Activated CD8-positive, alpha-beta memory T cell treated with anti-CD3 and anti-CD28 coated beads for 24 hours (primary cell): ENCODE data around the gene AVPR1B.

Experiments
- DNase-seq: peaks from one replicate; pipeline ENCODE4 v3.0.0-alpha.2; 2020

The AVPR1B gene

DNA sequence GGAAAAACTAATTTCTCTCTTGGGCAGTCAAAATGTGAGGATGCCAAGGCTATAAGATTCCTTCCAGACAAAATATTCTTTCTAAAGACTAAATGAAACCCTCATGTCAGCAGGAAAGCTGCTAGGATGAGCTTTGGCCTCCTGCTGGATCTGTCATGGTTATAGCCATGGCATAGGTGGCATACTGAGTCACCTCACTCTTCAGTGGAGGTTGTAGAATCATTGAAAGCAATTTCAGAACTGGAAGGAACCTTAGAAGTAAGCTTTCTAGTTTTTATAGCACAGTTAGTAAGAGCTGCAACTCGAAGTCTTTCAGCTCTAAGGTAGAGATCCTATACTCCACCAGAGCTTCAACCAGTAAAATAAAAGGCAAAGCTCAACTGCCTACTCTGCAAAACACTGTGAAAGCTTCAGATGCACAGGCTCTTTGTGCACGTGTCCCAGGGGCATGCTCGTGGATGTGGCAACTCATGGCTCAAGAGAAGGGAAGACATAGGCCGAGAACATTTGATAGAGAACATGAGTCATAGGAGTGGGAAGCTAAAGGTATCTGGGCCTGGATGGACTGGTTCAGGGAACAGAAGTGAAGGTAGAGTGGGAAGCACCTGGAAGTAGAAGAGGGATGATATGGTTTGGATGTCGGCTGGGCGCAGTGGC is 5.8 kb downstream of the AVPR1B start:
- peak; percentile 24 for DNase-seq

DNA sequence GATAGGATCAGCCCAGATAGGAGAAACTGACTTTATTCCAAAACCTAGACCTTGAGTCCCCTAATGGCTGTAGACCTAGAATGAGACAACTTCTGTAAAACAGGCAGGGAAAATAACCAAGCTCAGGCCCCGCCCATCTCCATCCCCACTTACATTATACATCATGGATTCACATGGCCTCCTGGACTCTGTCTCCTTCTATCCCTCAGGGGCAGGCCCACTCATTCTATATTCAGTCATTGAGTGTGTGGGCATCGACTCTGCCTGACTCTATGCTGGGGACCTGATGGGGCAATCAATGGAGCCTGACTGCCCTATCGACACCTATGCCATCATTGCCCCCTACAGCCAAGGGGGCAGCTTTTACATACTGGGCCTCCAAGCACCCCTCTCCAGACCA is 6.4 kb downstream of the AVPR1B start:
- peak; percentile 7 for DNase-seq

DNA sequence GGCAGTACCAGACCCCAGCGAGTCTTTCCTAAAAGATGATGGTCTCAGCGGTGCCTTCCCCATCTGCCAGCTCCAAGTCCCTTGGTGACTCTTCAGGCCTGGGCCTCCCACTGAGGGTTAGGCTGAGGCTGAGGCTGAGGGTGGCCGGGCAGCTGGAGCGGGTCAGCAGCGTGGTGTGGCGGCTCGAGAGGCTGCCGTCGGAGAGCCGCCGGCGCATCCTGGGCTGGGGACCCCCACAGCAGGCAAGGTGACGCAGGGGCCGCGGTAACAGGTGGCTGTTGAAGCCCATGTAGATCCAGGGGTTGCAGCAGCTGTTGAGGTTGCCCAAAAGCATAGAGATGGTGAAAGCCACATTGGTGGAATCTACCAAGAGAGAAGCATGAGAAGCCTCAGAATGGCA is 7.0 kb downstream of the AVPR1B start:
- DNase-seq, result peak; percentile 33

DNA sequence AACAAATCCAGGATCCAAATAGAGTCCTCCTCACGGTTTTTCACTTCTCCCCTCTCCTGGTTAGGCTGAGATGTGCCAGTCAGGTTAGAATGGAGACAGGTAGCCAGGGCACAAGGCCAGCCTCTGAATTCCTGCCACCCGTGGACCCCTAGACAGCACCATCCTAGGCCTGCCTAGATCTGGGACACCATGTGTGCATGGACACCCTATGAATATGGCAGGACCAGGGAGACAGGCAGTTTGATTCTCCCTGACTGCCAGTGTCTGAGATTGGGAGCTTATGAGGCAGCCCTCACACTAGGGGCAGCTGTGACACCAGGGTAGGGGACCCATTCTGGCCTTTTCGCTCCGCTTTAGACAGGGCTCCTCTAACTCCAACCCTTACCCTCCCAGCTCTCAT is 7.5 kb downstream of the AVPR1B start:
- peak; percentile 45 for DNase-seq

DNA sequence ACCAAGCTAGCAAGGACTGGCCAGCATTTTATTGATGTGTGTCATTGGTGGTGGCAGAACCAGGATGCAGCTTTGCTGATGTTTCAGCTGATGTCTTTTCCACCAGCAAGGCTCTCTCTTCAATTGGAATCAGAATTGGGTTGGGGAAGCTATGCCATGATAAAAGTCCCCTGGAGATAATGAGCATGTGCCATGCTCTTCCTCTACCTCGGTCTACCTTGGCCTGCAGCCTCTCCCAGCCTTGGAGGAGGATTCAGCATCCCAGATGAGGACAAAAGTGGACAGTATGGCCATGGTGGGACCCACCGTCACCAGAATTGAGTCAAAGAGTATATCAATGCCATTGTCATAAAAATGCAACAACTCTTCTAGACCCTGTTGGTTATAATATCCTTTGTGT is 8.6 kb downstream of the AVPR1B start:
- DNase-seq, result peak; percentile 35

DNA sequence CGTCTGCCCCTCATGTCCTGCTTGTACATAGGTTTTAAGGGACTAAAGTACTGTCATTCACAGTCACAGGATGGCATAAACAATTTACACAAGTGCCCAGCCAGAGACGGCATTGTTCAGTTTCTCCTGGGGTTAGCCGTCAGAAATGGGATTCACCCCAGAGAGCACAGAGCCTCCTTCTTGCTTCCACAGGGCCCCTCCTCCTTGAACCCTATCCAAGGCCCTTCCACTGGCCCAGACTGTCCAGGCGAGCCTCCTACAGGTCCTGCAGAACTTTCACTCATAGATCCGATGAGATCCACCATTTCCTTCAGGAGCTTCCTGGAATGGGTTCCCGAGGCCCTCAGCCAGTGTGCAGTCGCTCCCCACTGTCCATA is 10.0 kb downstream of the AVPR1B start:
- peak; percentile 49 for DNase-seq

DNA sequence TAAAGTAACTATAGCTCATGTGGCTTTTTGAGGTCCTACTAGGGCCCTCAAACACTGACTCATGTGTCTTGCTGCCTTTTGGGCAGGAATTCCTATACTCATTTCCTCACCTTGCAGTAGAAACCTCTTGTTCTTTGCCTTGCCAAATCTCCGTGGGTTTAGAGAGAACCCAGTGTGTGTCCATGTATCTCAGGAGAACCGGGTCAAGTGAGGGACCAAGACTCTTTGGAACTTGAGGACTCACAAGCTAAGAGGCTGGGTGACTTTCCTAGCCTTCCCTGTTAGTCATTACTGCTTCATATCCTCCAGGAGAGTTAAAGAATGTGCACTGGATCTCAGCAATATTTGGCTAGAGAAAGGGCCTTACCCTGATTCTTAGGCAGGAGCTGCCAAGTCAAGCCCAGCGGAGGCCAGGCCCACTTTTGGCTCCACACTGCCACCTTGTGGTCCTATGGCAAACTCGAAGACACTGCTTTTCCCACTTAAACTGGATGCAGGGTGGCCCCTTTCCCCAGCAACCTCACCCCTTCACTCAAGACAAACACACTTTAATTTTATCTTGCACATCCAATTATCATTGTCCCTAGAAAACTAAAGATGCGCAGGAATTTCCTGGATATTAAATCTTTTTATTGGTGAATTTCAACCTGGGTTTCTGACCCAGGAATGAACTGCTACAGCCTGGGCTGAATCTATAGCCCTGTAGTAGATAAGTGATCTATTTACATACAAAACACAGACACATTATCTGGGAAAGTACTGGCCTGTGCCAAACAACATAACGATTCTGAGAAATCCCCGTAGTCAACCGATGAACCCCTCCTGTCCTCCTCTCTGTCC is 10.6 kb downstream of the AVPR1B start:
- DNase-seq, result peak; percentile 90

DNA sequence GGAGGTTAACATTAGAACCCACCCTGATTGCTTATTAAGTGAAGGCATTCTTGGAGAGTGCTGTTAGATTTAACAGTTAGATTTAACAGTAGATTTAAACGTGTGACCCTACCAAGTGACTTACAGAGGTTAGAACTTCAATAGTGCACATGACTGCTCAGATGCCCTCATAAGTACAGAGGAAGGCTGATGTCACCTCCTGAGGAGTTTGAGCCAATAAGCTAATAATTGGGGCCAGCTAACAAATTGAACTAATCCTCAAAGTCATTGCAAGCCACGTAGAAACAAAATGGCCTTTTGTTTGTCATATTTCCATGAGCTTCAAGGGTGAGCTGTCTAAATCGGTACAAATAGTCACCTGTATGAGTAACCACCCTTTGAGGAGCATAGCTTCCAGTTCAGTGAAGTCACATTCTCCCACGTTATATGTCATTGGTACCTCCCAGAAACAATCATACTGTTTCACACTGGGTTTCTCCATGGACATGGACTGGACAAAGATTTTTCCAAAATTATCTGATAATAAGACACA is 11.7 kb downstream of the AVPR1B start:
- no peak for DNase-seq

DNA sequence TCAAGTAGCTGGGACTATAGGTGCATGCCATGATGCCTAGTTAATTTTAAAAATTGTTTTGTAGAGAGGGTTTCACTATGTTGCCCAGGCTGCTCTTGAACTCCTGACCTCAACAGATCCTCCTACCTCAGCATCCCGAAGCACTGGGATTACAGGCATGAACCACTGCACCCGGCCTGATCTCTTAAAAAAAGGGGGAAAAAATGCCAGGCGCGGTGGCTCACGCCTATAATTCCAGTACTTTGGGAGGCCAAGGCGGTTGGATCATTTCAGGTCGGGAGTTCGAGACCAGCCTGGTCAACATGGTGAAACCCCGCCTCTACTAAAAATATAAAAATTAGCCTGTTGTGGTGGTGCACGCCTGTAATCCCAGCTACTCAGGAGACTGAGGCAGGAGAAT is 13.2 kb downstream of the AVPR1B start:
- no peak for DNase-seq

DNA sequence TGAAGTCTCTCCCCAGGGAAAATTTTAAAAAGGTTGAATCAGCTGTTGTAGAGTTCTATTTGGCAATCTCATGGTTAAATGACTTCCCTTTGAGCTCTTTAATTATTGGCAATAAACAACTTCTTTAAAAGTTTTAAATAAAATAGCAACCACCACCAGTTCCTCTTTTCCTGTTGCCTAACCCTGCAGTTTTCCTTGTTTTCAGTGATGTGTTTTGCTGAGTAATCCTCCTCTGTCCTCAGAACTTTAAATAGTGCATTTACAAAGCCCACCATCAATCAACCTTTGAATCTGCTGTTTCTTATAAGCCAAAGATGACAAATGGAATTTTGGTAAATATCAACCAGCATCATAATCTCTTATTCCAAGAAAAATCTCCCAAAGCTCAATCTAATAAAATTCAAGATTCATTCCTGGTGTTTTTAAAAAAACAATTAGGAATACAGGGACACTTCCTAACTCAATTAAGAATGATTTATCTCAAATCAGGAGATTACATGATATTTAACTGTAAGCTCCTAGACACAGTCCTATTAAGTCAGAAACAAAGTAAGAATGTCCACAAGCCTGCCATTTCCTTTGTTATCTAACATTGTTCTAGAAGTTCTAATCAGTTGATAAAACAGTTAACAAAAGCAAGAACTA is 14.8 kb downstream of the AVPR1B start:
- DNase-seq, result no peak

DNA sequence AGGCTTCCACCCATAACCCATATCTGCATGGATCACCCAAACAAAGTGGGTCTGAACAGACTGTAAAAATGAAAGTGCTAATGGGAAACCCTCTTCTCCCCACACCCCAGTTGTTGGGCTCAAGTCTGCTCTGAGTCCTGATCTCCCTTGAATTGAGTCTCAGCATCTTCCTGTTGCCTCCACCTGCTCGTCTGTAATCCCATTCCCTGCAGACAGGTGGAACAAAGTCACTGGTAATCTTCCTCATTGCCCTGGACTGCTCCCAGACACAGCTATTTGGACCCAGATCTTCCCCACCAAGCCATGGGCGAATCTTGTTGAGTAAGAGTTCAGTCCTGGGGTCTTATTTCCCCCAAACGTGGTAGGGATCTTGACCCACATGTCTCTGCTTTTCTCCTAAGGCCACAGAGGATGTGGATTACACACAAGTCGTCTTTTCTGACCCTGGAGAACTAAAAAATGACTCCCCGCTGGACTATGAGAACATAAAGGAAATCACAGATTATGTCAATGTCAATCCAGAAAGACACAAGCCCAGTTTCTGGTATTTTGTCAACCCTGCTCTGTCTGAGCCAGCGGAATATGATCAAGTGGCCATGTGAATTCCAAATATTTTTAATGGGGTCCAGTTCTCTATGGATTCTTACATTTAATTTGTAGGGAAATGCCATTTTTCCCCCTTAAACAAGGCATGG is 15.7 kb downstream of the AVPR1B start:
- DNase-seq, result no peak

DNA sequence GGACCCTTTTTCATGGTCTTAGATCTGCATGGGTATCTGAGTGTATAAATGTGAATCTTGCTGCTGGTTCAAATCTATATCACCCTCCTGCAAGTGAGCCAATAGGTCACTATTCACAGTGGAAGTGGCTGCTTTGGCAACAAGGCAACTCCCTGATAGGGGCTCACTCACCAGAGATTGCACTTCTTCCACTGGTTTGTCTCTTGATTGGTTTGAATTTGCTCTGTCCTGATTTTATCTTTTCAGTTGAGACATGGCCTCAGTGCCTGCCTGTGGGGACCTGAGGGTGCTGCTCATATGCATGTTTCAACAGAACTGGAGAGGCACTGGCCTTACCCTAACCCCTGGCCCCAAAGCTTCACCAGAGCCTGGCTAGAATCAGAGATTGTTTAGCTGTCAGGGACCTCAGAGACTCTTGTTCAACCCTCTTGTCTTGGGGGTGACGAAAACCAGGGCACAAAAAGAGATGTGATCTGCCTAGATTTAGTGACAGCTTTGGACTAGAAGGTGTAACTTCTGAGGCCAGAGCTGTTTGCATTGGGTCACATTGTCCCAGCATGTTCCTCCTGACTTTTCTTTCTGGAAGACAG is 16.9 kb downstream of the AVPR1B start:
- no peak for DNase-seq

DNA sequence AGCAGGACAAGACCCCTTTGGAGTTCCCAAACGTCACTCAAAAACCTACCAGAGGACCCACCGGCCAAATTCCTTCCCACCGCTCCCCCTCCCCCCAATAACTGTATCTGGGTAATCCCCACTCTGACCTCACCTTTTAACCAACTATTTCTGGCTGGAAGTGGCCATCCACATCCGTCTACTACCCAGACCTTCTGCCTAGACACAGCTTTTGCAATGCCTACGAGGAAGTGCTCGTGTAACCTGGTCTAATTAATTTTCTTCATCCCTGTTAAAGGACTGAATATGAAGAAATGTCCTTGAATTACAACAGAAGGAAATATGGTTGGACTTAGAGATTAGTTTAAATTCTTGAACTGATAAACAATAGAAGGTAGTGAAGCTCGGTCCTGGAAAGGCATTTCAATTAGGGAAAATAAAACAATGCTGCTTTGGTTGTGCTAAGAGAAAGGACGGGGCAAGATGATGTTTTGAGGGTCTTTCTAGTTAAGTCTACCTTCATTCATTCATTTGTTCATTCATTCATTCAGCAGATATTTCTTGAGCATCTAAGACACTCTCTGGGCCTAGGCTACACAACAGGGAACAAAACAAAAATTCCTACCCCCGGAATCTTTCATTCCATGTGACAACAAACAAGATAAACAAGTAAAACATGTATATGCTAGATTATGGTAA is 18.8 kb downstream of the AVPR1B start:
- DNase-seq, result no peak

DNA sequence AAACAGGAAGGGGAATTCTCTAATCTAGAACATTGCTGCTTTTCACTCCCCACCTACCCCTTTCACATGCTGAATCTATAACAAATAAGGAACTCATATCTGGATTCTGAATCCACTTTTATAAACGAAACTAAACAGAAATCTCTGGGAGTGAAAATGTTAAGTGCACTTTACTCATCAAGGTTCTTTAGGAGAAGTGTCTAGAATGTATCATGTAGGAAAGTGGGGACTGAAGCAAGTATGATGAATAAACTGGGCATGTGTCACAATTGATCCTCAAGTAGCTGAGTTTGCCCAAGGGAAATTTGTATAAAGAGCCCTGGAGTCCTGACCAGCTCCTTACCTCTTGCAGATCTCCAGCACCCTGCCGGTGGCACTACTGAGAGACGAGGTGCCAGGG is 19.8 kb downstream of the AVPR1B start:
- no peak for DNase-seq

DNA sequence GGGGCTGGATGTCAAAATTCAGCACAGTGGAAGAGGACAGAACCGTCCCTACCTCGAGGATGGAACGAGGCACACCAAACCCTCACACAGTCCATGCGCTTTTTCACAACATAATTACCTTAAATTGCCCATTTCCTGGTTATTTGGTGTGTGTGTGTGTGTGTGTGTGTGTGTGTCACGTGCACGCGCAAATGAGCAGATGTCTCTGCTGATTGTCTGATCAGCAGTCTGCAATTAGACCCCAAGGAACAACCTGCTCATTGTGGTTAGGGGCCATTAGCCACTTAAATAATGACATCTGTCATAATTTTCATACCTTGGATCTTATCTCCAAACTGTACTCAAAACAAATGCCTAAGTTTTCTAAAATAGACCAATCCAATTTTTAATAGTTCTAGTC is 23.2 kb downstream of the AVPR1B start:
- DNase-seq, result no peak

DNA sequence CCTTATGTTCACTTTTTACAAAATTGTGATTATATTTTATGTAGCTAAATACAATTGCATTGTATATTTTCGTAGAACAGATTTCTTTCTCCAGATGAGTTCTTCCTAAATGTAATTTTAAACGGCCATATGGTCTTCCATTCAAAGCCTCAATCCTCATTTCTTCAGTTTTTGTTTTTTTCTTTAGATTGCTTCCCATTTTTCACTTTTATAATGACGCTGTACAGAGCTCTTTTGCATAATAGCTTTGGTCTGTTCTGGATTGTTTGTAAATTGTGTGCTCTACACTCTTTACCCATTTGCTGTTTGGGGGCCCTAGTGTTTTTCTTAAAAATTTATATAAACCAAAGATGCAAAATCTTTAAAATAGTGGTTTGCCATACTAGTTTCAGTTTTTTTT is 27.8 kb downstream of the AVPR1B start:
- DNase-seq, result no peak

DNA sequence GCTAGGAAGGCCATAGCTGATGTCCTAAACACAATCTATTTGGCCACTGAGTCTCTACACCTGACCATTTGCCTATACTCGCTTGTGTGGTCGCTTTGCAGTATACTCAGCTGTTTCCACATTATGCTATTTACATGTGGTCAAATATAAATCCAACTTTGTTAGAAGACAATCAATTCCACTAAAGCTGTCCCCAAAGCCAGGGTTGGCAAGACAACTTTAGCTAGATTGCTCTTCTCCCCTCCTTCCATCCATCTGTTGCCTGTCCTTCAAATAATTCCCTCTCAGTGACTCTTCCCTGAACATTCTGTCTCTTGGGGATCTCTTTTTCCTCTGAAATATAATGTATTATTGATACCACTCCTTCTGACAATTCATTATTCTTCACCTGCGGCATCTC is 30.1 kb downstream of the AVPR1B start:
- DNase-seq, result no peak

DNA sequence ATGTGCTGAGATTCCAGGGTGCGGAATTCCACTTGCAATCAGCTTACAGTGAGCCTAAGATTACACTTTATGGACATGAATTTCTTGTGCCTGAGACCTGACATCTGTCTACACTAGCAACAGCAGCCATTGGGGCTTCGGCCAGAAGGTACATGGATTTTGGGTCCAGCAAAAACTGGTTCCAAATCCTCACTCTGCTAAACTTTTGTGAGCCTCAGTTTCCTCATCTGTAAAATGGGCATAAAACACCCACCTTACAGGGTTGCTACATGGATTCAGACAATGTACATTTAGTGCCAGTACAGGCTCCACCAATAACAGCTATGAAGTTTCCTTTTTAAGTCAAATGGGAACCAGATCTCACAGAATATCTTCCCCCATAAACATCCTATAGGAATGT is 33.4 kb downstream of the AVPR1B start:
- DNase-seq, result no peak

DNA sequence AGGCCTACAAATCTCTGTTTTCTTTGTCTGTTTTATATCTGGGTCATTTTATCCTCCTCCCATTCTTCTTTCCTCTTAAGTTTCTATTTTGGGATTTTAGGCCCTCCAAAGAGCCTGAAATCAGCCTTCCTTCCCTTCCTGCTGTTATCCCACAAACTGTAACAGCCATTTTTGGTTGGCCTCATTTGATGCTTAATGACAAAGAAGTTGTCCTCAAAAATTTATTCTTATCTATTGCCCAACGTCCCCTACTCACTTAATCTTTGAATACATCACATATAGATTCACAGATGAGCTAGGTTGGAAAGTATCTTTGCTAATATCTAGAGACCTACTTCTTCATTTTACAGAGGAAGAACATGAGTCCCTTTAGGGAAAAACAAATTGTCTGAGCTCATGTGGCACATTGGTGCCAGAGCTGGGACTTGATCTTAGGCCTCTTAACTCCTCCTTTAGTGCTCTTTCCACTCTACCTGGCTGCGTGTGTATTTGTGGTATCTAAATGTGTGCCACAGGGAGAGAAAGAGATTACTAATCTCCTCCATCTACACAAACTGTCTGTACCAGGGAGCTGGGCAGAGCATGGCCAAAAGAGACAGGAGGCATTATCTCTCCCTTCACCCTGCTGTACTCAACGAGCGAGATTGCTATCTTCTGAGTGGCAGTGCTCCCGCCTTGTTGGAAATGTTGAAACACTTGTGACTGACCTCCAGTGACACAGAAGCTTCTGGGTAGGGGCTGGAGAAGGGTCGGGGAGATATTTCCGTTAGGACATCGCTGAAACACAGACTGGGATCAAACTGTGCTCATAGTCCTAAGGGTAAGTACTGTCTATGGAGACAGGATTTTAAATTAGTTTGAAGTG is 34.1 kb downstream of the AVPR1B start:
- no peak for DNase-seq

DNA sequence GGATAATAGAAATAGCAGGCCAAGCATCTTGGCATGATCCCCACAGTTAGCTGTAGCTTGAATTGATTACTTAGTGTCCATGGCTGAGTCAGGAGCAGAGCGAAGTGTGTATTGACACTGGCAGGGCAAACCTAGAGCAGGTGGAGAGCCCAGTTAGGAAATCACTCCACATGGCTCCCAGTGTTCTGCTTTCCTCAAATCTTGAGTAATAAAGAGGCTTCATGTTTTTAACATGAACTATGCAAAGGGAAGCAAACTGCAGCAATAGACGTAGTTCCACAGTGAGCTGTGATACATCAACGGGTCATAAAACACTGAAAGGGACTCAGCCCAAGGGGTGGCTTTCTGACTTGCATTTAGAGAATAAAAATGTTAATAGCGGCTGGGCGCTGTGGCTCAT is 35.3 kb downstream of the AVPR1B start:
- no peak for DNase-seq
